ENCODE measurements around the gene ACP4. TPM values are rescaled to one million over a fixed set of nuclear protein-coding genes. Genes with fewer than 3 reads are reported as not detected.

Gene ACP4
- total and polyA plus RNA-seq, 2 donors, result not detected

- DNase-seq (ENCODE audit: low read depth in 6 of 9, low spot score in 9 of 9), result no peak
- Histone ChIP-seq H3K4me3 (ENCODE audit: low read length in 2 of 2) (no peak overlapping the region), H3K27me3 (ENCODE audit: control insufficient read depth in 2 of 2, insufficient read depth in 1 of 2, low read length in 1 of 2) (peaks cover 17 to 48% of the 10 kb centered on the region in 2 donors), H3K4me1 (ENCODE audit: control insufficient read depth in 2 of 2, insufficient read depth in 2 of 2, low read length in 2 of 2) (peaks cover 3 to 5% of the 10 kb centered on the region in 2 donors), H3K27ac (ENCODE audit: low read depth in 1 of 2, low read length in 1 of 2) (no peak overlapping the region), H3K36me3 (ENCODE audit: control insufficient read depth in 2 of 2, insufficient read depth in 2 of 2, low read length in 1 of 2) (no peaks in the 10 kb centered on the region), H3K9me3 (ENCODE audit: control insufficient read depth in 2 of 2, insufficient read depth in 1 of 2, low read length in 1 of 2) (no peaks in the 10 kb centered on the region)
- 90% methylated on average over 8 of the region's 8 CpGs for WGBS
Observed at GRCh38 chr19:50832666-50833065, 42.5 kb downstream of the ACP4 start.

- H3K9me3 ChIP-seq (ENCODE audit: control insufficient read depth in 2 of 2, insufficient read depth in 1 of 2, low read length in 1 of 2), result no peaks in the 10 kb centered on the region
- 81% methylated on average over 8 of the region's 8 CpGs for WGBS
- H3K27ac ChIP-seq (ENCODE audit: low read depth in 1 of 2, low read length in 1 of 2), result no peak within 1 kb of the TSS
- H3K27me3 ChIP-seq (ENCODE audit: control insufficient read depth in 2 of 2, insufficient read depth in 1 of 2, low read length in 1 of 2), result peaks cover 17 to 48% of the 10 kb centered on the region in 2 donors
- H3K4me3 ChIP-seq (ENCODE audit: low read length in 2 of 2), result no peak within 1 kb of the TSS
- H3K4me1 ChIP-seq (ENCODE audit: control insufficient read depth in 2 of 2, insufficient read depth in 2 of 2, low read length in 2 of 2), result peaks cover 3 to 5% of the 10 kb centered on the region in 2 donors
- no peak for DNase-seq (ENCODE audit: low read depth in 6 of 9, low spot score in 9 of 9)
- H3K36me3 ChIP-seq (ENCODE audit: control insufficient read depth in 2 of 2, insufficient read depth in 2 of 2, low read length in 1 of 2), result no peaks in the 10 kb centered on the region
Observed at GRCh38 chr19:50833117-50833801, 43.0 kb downstream of the ACP4 start, which contains the start of gene KLK15. Gene KLK15 (minus strand): TSS chr19:50833574. CDS start chr19:50831492, 2,082 bp downstream.

GRCh38 chr19:50833802-50834167 lies 43.6 kb downstream of the ACP4 start:
- H3K27me3 ChIP-seq (ENCODE audit: control insufficient read depth in 2 of 2, insufficient read depth in 1 of 2, low read length in 1 of 2), result peaks cover 17 to 48% of the 10 kb centered on the region in 2 donors

GRCh38 chr19:50835103-50835784 lies 45.0 kb downstream of the ACP4 start:
- H3K27me3 ChIP-seq (ENCODE audit: control insufficient read depth in 2 of 2, insufficient read depth in 1 of 2, low read length in 1 of 2), result peaks cover 17 to 48% of the 10 kb centered on the region in 2 donors
- no peaks in the 10 kb centered on the region for H3K9me3 ChIP-seq (ENCODE audit: control insufficient read depth in 2 of 2, insufficient read depth in 1 of 2, low read length in 1 of 2)
- H3K27ac ChIP-seq (ENCODE audit: low read depth in 1 of 2, low read length in 1 of 2), result no peak overlapping the region
- peak overlapping the region; percentile 29 to 47 for H3K4me3 ChIP-seq (ENCODE audit: low read length in 2 of 2)
- peaks cover 3 to 5% of the 10 kb centered on the region in 2 donors for H3K4me1 ChIP-seq (ENCODE audit: control insufficient read depth in 2 of 2, insufficient read depth in 2 of 2, low read length in 2 of 2)
- no peak for DNase-seq (ENCODE audit: low read depth in 6 of 9, low spot score in 9 of 9)
- no peaks in the 10 kb centered on the region for H3K36me3 ChIP-seq (ENCODE audit: control insufficient read depth in 2 of 2, insufficient read depth in 2 of 2, low read length in 1 of 2)
- 37% methylated on average over 13 of the region's 13 CpGs for WGBS

More at GRCh38 chr19:50833802-50834167, 43.6 kb downstream of the ACP4 start:
- 97% methylated on average over 6 of the region's 6 CpGs for WGBS
- Histone ChIP-seq H3K4me1 (ENCODE audit: control insufficient read depth in 2 of 2, insufficient read depth in 2 of 2, low read length in 2 of 2) (peaks cover 3 to 5% of the 10 kb centered on the region in 2 donors), H3K9me3 (ENCODE audit: control insufficient read depth in 2 of 2, insufficient read depth in 1 of 2, low read length in 1 of 2) (no peaks in the 10 kb centered on the region), H3K27ac (ENCODE audit: low read depth in 1 of 2, low read length in 1 of 2) (no peak overlapping the region), H3K36me3 (ENCODE audit: control insufficient read depth in 2 of 2, insufficient read depth in 2 of 2, low read length in 1 of 2) (no peaks in the 10 kb centered on the region), H3K4me3 (ENCODE audit: low read length in 2 of 2) (no peak overlapping the region)
- DNase-seq (ENCODE audit: low read depth in 6 of 9, low spot score in 9 of 9), result no peak

GRCh38 chr19:50835785-50836542 lies 45.7 kb downstream of the ACP4 start:
- WGBS, result 4% methylated on average over 67 of the region's 67 CpGs
- peak overlapping the region; percentile 29 to 47 for H3K4me3 ChIP-seq (ENCODE audit: low read length in 2 of 2)
- DNase-seq (ENCODE audit: low read depth in 6 of 9, low spot score in 9 of 9), result peak in 8 of 9 donors; percentile 3 to 54 (median 22)
- no peak overlapping the region for H3K27ac ChIP-seq (ENCODE audit: low read depth in 1 of 2, low read length in 1 of 2)
- no peaks in the 10 kb centered on the region for H3K9me3 ChIP-seq (ENCODE audit: control insufficient read depth in 2 of 2, insufficient read depth in 1 of 2, low read length in 1 of 2)
- H3K36me3 ChIP-seq (ENCODE audit: control insufficient read depth in 2 of 2, insufficient read depth in 2 of 2, low read length in 1 of 2), result no peaks in the 10 kb centered on the region
- H3K4me1 ChIP-seq (ENCODE audit: control insufficient read depth in 2 of 2, insufficient read depth in 2 of 2, low read length in 2 of 2), result peaks cover 3 to 5% of the 10 kb centered on the region in 2 donors
- H3K27me3 ChIP-seq (ENCODE audit: control insufficient read depth in 2 of 2, insufficient read depth in 1 of 2, low read length in 1 of 2), result peaks cover 17 to 46% of the 10 kb centered on the region in 2 donors

GRCh38 chr19:50836543-50837195 lies 46.5 kb downstream of the ACP4 start:
- H3K9me3 ChIP-seq (ENCODE audit: control insufficient read depth in 2 of 2, insufficient read depth in 1 of 2, low read length in 1 of 2), result no peaks in the 10 kb centered on the region
- H3K27ac ChIP-seq (ENCODE audit: low read depth in 1 of 2, low read length in 1 of 2), result no peak overlapping the region
- WGBS, result 57% methylated on average over 19 of the region's 19 CpGs
- H3K36me3 ChIP-seq (ENCODE audit: control insufficient read depth in 2 of 2, insufficient read depth in 2 of 2, low read length in 1 of 2), result no peaks in the 10 kb centered on the region
- no peak for DNase-seq (ENCODE audit: low read depth in 6 of 9, low spot score in 9 of 9)
- H3K4me1 ChIP-seq (ENCODE audit: control insufficient read depth in 2 of 2, insufficient read depth in 2 of 2, low read length in 2 of 2), result peaks cover 3 to 5% of the 10 kb centered on the region in 2 donors
- no peak overlapping the region for H3K4me3 ChIP-seq (ENCODE audit: low read length in 2 of 2)
- H3K27me3 ChIP-seq (ENCODE audit: control insufficient read depth in 2 of 2, insufficient read depth in 1 of 2, low read length in 1 of 2), result peaks cover 17 to 43% of the 10 kb centered on the region in 2 donors

GRCh38 chr19:50837300-50837699 lies 47.1 kb downstream of the ACP4 start:
- Histone ChIP-seq H3K27ac (ENCODE audit: low read depth in 1 of 2, low read length in 1 of 2) (no peak overlapping the region), H3K9me3 (ENCODE audit: control insufficient read depth in 2 of 2, insufficient read depth in 1 of 2, low read length in 1 of 2) (no peaks in the 10 kb centered on the region), H3K27me3 (ENCODE audit: control insufficient read depth in 2 of 2, insufficient read depth in 1 of 2, low read length in 1 of 2) (peaks cover 17 to 44% of the 10 kb centered on the region in 2 donors), H3K4me1 (ENCODE audit: control insufficient read depth in 2 of 2, insufficient read depth in 2 of 2, low read length in 2 of 2) (peaks cover 3 to 5% of the 10 kb centered on the region in 2 donors), H3K36me3 (ENCODE audit: control insufficient read depth in 2 of 2, insufficient read depth in 2 of 2, low read length in 1 of 2) (no peaks in the 10 kb centered on the region), H3K4me3 (ENCODE audit: low read length in 2 of 2) (no peak overlapping the region)
- no peak for DNase-seq (ENCODE audit: low read depth in 6 of 9, low spot score in 9 of 9)
- WGBS, result 73% methylated on average over 10 of the region's 10 CpGs

- WGBS, result 16% methylated on average over 6 of the region's 6 CpGs
- no peak overlapping the region for H3K4me3 ChIP-seq (ENCODE audit: low read length in 2 of 2)
- no peaks in the 10 kb centered on the region for H3K9me3 ChIP-seq (ENCODE audit: control insufficient read depth in 2 of 2, insufficient read depth in 1 of 2, low read length in 1 of 2)
- no peaks in the 10 kb centered on the region for H3K36me3 ChIP-seq (ENCODE audit: control insufficient read depth in 2 of 2, insufficient read depth in 2 of 2, low read length in 1 of 2)
- no peak overlapping the region for H3K27ac ChIP-seq (ENCODE audit: low read depth in 1 of 2, low read length in 1 of 2)
- H3K4me1 ChIP-seq (ENCODE audit: control insufficient read depth in 2 of 2, insufficient read depth in 2 of 2, low read length in 2 of 2), result peaks cover 3 to 5% of the 10 kb centered on the region in 2 donors
- no peak for DNase-seq (ENCODE audit: low read depth in 6 of 9, low spot score in 9 of 9)
- peaks cover 17 to 41% of the 10 kb centered on the region in 2 donors for H3K27me3 ChIP-seq (ENCODE audit: control insufficient read depth in 2 of 2, insufficient read depth in 1 of 2, low read length in 1 of 2)
Observed at GRCh38 chr19:50838239-50838638, 48.0 kb downstream of the ACP4 start.
